ENCODE data around the gene DYSF. TPM values are rescaled to one million over a fixed set of nuclear protein-coding genes. Genes with fewer than 3 reads are reported as not detected.

Gene DYSF
- total RNA-seq, 3 donors from 2014 or later: 2.0 to 19.4 (median 6.8) TPM

DNA sequence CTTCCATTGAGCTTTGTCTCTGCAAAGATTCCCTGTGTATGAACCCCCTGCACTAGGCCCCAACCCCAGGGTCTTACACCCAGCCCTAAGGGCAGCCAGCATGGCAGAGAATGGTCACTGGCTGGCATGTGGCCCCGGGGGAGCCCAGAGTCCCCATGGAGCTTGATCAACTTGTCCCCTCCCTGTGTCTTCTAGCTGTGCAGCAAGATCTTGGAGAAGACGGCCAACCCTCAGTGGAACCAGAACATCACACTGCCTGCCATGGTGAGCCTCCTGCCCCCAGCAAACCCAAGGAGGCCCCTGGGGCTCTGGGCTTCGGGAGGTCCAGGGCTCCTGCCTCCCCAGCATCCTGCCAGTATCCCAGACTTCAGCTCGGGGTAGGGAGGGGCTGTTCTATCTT, 81.5 kb downstream of the DYSF start:
- intact Hi-C loops (cut with DNase I, micrococcal nuclease): no loop called here
- H3K4me3 ChIP-seq: no peak overlapping the region
- H3K36me3 ChIP-seq (ENCODE audit: low read depth): no peaks in the 10 kb centered on the region
- TF ChIP-seq, protein P1, sequence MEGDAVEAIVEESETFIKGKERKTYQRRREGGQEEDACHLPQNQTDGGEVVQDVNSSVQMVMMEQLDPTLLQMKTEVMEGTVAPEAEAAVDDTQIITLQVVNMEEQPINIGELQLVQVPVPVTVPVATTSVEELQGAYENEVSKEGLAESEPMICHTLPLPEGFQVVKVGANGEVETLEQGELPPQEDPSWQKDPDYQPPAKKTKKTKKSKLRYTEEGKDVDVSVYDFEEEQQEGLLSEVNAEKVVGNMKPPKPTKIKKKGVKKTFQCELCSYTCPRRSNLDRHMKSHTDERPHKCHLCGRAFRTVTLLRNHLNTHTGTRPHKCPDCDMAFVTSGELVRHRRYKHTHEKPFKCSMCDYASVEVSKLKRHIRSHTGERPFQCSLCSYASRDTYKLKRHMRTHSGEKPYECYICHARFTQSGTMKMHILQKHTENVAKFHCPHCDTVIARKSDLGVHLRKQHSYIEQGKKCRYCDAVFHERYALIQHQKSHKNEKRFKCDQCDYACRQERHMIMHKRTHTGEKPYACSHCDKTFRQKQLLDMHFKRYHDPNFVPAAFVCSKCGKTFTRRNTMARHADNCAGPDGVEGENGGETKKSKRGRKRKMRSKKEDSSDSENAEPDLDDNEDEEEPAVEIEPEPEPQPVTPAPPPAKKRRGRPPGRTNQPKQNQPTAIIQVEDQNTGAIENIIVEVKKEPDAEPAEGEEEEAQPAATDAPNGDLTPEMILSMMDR (IDR thresholded peaks at IDR 0.05): no peak
- H3K4me1 ChIP-seq (ENCODE audit: low read depth): no peaks in the 10 kb centered on the region
- DNase-seq (no peak), ATAC-seq (no peak)
- no peaks in the 10 kb centered on the region for H3K9me3 ChIP-seq

GRCh38 chr2:71535526-71535925, 82.2 kb downstream of the DYSF start:
- TF ChIP-seq, protein P1 (IDR thresholded peaks at IDR 0.05): no peak
- intact Hi-C loops (cut with DNase I, micrococcal nuclease): no loop called here
- no peak for ATAC-seq

GRCh38 chr2:71536226-71536671, 82.9 kb downstream of the DYSF start:
- no peak for ATAC-seq

More at GRCh38 chr2:71535526-71535925, 82.2 kb downstream of the DYSF start:
- Histone ChIP-seq H3K36me3 (ENCODE audit: low read depth) (no peaks in the 10 kb centered on the region), H3K4me1 (ENCODE audit: low read depth) (no peaks in the 10 kb centered on the region), H3K4me3 (no peak overlapping the region), H3K9me3 (no peaks in the 10 kb centered on the region)
- no peak for DNase-seq

DNA sequence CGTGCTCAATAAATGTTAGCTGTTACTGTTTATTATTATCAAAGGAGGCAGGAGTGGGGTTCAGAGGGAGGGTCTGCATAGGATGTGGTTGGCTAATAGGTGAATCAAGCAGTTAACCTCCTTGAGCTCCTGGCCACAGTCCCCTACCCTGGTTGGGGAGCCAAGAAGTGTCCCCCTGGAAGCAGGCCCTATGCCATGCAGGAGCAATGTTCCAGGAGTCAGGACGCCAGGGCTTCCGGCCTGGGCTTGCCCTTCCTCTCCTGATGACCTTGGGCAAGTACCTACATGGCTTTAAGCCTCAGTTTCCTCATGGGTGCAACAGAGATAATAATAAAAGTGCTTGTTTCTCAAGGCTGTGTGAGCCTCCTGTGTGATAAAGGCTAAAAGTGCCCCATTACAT, 84.9 kb downstream of the DYSF start:
- H3K4me1 ChIP-seq (ENCODE audit: low read depth): no peaks in the 10 kb centered on the region
- no peak overlapping the region for H3K4me3 ChIP-seq
- DNase-seq (no peak), ATAC-seq (no peak)
- TF ChIP-seq, protein P1 (IDR thresholded peaks at IDR 0.05): no peak
- intact Hi-C loops (cut with DNase I, micrococcal nuclease): no loop called here
- no peaks in the 10 kb centered on the region for H3K9me3 ChIP-seq
- no peaks in the 10 kb centered on the region for H3K36me3 ChIP-seq (ENCODE audit: low read depth)

More at GRCh38 chr2:71536226-71536671, 82.9 kb downstream of the DYSF start:
- intact Hi-C loops (cut with DNase I, micrococcal nuclease): no loop called here
- Histone ChIP-seq H3K4me1 (ENCODE audit: low read depth) (no peaks in the 10 kb centered on the region), H3K36me3 (ENCODE audit: low read depth) (no peaks in the 10 kb centered on the region), H3K9me3 (no peaks in the 10 kb centered on the region), H3K4me3 (no peak overlapping the region)
- TF ChIP-seq, protein P1 (IDR thresholded peaks at IDR 0.05): no peak
- DNase-seq: no peak

DNA sequence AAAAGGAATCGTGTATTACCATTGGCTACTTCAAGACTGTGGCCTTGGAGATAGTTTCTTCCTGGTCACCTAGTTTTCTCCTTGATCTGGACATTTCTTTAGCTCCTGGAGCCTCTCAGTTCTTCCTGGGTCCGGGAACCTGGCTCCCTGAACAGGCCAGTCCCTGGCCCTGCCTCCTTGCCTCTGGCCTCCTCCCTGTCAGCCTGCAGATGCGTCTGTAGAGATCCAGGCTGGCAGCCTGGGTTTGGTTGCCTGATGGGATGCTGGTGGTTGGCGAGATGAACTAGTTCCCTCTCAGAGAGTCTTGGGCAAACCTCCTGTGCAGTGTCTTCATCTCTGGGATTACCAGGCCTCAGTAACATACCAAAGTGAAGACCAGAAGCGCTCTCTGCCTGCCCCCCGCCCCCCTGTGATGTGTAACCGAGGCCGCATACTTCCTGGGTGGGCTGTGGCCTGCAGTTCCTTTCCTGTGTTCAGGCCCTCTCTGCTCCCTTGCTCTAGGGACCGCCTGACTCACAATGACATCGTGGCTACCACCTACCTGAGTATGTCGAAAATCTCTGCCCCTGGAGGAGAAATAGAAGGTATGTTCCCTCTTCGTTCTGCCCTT, 85.4 kb downstream of the DYSF start:
- no peaks in the 10 kb centered on the region for H3K4me1 ChIP-seq (ENCODE audit: low read depth)
- H3K4me3 ChIP-seq: no peak overlapping the region
- no peaks in the 10 kb centered on the region for H3K36me3 ChIP-seq (ENCODE audit: low read depth)
- TF ChIP-seq, protein P1 (IDR thresholded peaks at IDR 0.05): no peak
- no peak for ATAC-seq
- no peak for DNase-seq
- no peaks in the 10 kb centered on the region for H3K9me3 ChIP-seq
- intact Hi-C loops (cut with DNase I, micrococcal nuclease): no loop called here

Data from mucosa of descending colon (tissue), 3 donors.